WTC11 (cell line): ENCODE data around the gene XRN1.

Source experiments
- ATF2 ChIP-seq: sonication (generic); formaldehyde crosslinking; IDR thresholded peaks from 2 replicates; pipeline ENCODE4 v1.8.1; 2022; ENCODE audit warnings: low read depth, missing genetic modification reagents, borderline replicate concordance
- CREB1 ChIP-seq: sonication (generic); formaldehyde crosslinking; IDR thresholded peaks from 2 replicates; pipeline ENCODE4 v1.8.0; 2023; ENCODE audit warnings: mild to moderate bottlenecking, missing genetic modification reagents
- ESRRA ChIP-seq: sonication (generic); formaldehyde crosslinking; IDR thresholded peaks from 2 replicates; pipeline ENCODE4 v1.8.1; 2022; ENCODE audit warnings: mild to moderate bottlenecking, missing genetic modification reagents, borderline replicate concordance
- IRF1 ChIP-seq: sonication (generic); formaldehyde crosslinking; IDR thresholded peaks from 2 replicates; pipeline ENCODE4 v1.8.0; 2023; ENCODE audit warnings: missing genetic modification reagents
- JUN ChIP-seq: sonication (generic); formaldehyde crosslinking; IDR thresholded peaks from 2 replicates; pipeline ENCODE4 v1.8.0; 2023; ENCODE audit warnings: mild to moderate bottlenecking, missing genetic modification reagents
- ZNF263 ChIP-seq: sonication (generic); formaldehyde crosslinking; IDR thresholded peaks from 2 replicates; pipeline ENCODE4 v1.8.1; 2022; ENCODE audit warnings: low read depth, mild to moderate bottlenecking, moderate library complexity, missing genetic modification reagents
- TF ChIP-seq, protein P1 (sequence below): fragments of 200-600 bp; IDR thresholded peaks from 2 replicates; pipeline ENCODE4 v1.8.0; 2022; ENCODE audit warnings: antibody characterized with exemption
- TF ChIP-seq, protein P2 (sequence below): sonication (generic); formaldehyde crosslinking; IDR thresholded peaks from 2 replicates; pipeline ENCODE4 v1.8.0; 2023; ENCODE audit warnings: mild to moderate bottlenecking, missing genetic modification reagents
- TF ChIP-seq, protein P3 (sequence below): sonication (generic); formaldehyde crosslinking; IDR thresholded peaks from 2 replicates; pipeline ENCODE4 v1.8.1; 2023; ENCODE audit warnings: mild to moderate bottlenecking, missing genetic modification reagents
- TF ChIP-seq, protein P4 (sequence below): sonication (generic); formaldehyde crosslinking; IDR thresholded peaks from 2 replicates; pipeline ENCODE4 v1.8.1; 2023; ENCODE audit warnings: mild to moderate bottlenecking, missing genetic modification reagents, borderline replicate concordance

DNA sequence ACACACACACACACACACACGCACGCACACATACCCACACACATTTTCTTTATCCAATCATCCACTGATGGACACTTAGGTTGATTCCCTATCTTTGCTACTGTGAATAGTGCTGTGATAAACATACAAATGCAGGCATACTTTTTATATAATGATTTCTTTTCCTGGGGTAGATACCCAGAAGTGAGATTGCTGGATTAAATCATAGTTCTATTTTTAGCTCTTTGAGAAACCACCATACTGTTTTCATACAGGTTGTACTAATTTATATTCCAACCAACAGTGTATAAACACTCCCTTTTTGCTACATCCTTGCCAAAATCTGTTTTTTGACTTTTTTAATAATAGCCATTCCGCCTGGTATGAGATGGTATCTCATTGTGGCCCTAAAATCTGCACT lies 127.9 kb downstream of the XRN1 start:
- TF ChIP-seq ATF2 (CRISPR knock-in tag) (no peak), CREB1 (CRISPR knock-in tag) (no peak), IRF1 (CRISPR knock-in tag) (no peak), ESRRA (CRISPR knock-in tag) (no peak), JUN (CRISPR knock-in tag) (no peak), ZNF263 (CRISPR knock-in tag) (no peak)
- TF ChIP-seq, protein P1, sequence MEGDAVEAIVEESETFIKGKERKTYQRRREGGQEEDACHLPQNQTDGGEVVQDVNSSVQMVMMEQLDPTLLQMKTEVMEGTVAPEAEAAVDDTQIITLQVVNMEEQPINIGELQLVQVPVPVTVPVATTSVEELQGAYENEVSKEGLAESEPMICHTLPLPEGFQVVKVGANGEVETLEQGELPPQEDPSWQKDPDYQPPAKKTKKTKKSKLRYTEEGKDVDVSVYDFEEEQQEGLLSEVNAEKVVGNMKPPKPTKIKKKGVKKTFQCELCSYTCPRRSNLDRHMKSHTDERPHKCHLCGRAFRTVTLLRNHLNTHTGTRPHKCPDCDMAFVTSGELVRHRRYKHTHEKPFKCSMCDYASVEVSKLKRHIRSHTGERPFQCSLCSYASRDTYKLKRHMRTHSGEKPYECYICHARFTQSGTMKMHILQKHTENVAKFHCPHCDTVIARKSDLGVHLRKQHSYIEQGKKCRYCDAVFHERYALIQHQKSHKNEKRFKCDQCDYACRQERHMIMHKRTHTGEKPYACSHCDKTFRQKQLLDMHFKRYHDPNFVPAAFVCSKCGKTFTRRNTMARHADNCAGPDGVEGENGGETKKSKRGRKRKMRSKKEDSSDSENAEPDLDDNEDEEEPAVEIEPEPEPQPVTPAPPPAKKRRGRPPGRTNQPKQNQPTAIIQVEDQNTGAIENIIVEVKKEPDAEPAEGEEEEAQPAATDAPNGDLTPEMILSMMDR: no peak
- TF ChIP-seq, protein P2, sequence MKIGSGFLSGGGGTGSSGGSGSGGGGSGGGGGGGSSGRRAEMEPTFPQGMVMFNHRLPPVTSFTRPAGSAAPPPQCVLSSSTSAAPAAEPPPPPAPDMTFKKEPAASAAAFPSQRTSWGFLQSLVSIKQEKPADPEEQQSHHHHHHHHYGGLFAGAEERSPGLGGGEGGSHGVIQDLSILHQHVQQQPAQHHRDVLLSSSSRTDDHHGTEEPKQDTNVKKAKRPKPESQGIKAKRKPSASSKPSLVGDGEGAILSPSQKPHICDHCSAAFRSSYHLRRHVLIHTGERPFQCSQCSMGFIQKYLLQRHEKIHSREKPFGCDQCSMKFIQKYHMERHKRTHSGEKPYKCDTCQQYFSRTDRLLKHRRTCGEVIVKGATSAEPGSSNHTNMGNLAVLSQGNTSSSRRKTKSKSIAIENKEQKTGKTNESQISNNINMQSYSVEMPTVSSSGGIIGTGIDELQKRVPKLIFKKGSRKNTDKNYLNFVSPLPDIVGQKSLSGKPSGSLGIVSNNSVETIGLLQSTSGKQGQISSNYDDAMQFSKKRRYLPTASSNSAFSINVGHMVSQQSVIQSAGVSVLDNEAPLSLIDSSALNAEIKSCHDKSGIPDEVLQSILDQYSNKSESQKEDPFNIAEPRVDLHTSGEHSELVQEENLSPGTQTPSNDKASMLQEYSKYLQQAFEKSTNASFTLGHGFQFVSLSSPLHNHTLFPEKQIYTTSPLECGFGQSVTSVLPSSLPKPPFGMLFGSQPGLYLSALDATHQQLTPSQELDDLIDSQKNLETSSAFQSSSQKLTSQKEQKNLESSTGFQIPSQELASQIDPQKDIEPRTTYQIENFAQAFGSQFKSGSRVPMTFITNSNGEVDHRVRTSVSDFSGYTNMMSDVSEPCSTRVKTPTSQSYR (CRISPR knock-in tag): no peak
- TF ChIP-seq, protein P3, sequence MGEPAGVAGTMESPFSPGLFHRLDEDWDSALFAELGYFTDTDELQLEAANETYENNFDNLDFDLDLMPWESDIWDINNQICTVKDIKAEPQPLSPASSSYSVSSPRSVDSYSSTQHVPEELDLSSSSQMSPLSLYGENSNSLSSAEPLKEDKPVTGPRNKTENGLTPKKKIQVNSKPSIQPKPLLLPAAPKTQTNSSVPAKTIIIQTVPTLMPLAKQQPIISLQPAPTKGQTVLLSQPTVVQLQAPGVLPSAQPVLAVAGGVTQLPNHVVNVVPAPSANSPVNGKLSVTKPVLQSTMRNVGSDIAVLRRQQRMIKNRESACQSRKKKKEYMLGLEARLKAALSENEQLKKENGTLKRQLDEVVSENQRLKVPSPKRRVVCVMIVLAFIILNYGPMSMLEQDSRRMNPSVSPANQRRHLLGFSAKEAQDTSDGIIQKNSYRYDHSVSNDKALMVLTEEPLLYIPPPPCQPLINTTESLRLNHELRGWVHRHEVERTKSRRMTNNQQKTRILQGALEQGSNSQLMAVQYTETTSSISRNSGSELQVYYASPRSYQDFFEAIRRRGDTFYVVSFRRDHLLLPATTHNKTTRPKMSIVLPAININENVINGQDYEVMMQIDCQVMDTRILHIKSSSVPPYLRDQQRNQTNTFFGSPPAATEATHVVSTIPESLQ (CRISPR knock-in tag): no peak
- TF ChIP-seq, protein P4, sequence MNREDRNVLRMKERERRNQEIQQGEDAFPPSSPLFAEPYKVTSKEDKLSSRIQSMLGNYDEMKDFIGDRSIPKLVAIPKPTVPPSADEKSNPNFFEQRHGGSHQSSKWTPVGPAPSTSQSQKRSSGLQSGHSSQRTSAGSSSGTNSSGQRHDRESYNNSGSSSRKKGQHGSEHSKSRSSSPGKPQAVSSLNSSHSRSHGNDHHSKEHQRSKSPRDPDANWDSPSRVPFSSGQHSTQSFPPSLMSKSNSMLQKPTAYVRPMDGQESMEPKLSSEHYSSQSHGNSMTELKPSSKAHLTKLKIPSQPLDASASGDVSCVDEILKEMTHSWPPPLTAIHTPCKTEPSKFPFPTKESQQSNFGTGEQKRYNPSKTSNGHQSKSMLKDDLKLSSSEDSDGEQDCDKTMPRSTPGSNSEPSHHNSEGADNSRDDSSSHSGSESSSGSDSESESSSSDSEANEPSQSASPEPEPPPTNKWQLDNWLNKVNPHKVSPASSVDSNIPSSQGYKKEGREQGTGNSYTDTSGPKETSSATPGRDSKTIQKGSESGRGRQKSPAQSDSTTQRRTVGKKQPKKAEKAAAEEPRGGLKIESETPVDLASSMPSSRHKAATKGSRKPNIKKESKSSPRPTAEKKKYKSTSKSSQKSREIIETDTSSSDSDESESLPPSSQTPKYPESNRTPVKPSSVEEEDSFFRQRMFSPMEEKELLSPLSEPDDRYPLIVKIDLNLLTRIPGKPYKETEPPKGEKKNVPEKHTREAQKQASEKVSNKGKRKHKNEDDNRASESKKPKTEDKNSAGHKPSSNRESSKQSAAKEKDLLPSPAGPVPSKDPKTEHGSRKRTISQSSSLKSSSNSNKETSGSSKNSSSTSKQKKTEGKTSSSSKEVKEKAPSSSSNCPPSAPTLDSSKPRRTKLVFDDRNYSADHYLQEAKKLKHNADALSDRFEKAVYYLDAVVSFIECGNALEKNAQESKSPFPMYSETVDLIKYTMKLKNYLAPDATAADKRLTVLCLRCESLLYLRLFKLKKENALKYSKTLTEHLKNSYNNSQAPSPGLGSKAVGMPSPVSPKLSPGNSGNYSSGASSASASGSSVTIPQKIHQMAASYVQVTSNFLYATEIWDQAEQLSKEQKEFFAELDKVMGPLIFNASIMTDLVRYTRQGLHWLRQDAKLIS (CRISPR knock-in tag): no peak
